Hypothalamus (tissue), 51 donors: ENCODE results near the gene TARDBP.
"Not testable (repeated sequence)": the region's sequence is repeated elsewhere in the genome, so short reads cannot be mapped to it uniquely, and the experiment has no call there.

Experiments
- DNase-seq, 51 donors: peaks; one replicate each; lab custom pipeline; 2025; lab: John Stamatoyannopoulos, UW

TARDBP gene

GRCh38 chr1:11040105-11040429 is 27.6 kb downstream of the TARDBP start:
- not testable (repeated sequence) for DNase-seq

- no peak for DNase-seq
These were observed 28.6 kb downstream of the TARDBP start for GRCh38 chr1:11041048-11041447.

GRCh38 chr1:11042065-11042464 is 29.6 kb downstream of the TARDBP start:
- DNase-seq, result no peak

- DNase-seq, result no peak
These were observed 30.8 kb downstream of the TARDBP start for GRCh38 chr1:11042995-11043874.

- no peak for DNase-seq
These were observed 31.8 kb downstream of the TARDBP start for GRCh38 chr1:11044086-11044848.

GRCh38 chr1:11044849-11045427 is 32.5 kb downstream of the TARDBP start:
- no peak for DNase-seq

- DNase-seq, result no peak
These were observed 33.2 kb downstream of the TARDBP start for GRCh38 chr1:11045428-11046269.

- DNase-seq, result no peak
These were observed 33.8 kb downstream of the TARDBP start for GRCh38 chr1:11046270-11046566.

GRCh38 chr1:11046625-11047365 is 34.3 kb downstream of the TARDBP start, which contains the start of gene MASP2:
TSS of gene MASP2 (minus strand) at chr1:11047239. CDS start at chr1:11047207, 32 bp downstream.
- DNase-seq, result no peak

GRCh38 chr1:11051121-11051520 is 38.7 kb downstream of the TARDBP start:
- not testable (repeated sequence) for DNase-seq

- no peak for DNase-seq
These were observed 39.5 kb downstream of the TARDBP start for GRCh38 chr1:11051781-11052511.

GRCh38 chr1:11052839-11053757 is 40.6 kb downstream of the TARDBP start:
- no peak for DNase-seq

GRCh38 chr1:11053758-11054137 is 41.3 kb downstream of the TARDBP start:
- DNase-seq, result no peak

GRCh38 chr1:11054181-11054580 is 41.7 kb downstream of the TARDBP start:
- DNase-seq, result no peak

GRCh38 chr1:11054666-11055065 is 42.2 kb downstream of the TARDBP start:
- DNase-seq, result no peak

- DNase-seq, result no peak
These were observed 43.2 kb downstream of the TARDBP start for GRCh38 chr1:11055676-11056075.

- DNase-seq, result no peak
These were observed 44.0 kb downstream of the TARDBP start for GRCh38 chr1:11056504-11056903.

- DNase-seq, result no peak
These were observed 45.0 kb downstream of the TARDBP start for GRCh38 chr1:11057477-11057876.
